OCI-LY3 (cell line): ENCODE data around the gene ITGAX.

Experiments
- CTCF ChIP-seq: fragments of 200-600, 300-600 bp; sonication (generic); IDR thresholded peaks from 2 replicates; pipeline ENCODE4 v1.5.1; 2014; ENCODE audit warnings: antibody characterized with exemption, low read length, low read depth
- EZH2phosphoT487 ChIP-seq: fragments of 200-600 bp; shearing (Covaris generic); IDR thresholded peaks from 2 replicates; pipeline ENCODE4 v1.6.1; 2018; ENCODE audit warnings: antibody characterized with exemption, mixed run types, low read depth

- no peak for TF ChIP-seq CTCF
- TF ChIP-seq EZH2phosphoT487 = no peak
Measured at GRCh38 chr16:31411024-31411844, 56.3 kb downstream of the ITGAX start.
